ENCODE data around the gene SPTLC2. TPM values are rescaled to one million over a fixed set of nuclear protein-coding genes. Genes with fewer than 3 reads are reported as not detected.
"Not testable (repeated sequence)": the region's sequence is repeated elsewhere in the genome, so short reads cannot be mapped to it uniquely, and the experiment has no call there.

SPTLC2 gene
- total RNA-seq, 1 donor from 2014 or later = 27.3 TPM

DNA sequence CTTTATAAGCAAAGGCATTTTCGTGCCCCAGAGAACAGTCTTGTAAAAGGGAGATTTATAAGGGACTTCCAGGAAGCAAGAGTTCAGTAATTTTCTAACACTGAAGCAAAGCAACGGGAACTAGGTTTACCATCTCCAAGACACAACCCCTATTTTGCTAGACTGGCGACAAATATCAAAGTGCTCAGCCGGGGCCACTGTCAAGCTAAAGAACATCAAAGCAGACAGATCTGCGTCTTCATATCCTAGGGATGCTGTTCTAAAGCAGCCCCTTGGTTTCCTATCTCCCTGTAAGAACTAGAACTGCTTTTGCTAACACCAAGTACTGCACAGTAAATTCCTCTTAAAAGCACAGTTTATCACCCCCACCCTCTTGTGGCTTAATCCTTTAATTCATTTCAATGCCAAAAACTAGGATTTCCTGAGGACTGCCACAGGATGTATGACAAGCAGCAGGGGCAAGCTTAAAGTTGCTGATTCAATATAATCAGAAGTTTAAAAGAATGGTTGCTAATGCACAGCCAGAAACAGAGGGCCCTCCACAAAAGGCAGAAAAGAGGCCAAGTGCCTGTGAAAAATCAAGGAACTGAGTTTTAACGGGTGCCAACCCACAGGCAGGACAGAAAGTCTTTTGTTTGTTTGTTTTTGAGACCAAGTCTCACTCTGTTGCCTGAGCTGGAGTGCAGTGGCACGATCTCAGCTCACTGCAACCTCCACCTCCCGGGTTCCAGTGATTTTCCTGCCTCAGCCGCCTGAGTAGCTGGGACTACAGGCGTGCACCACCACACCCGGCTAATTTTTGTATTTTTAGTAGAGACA is 73.8 kb downstream of the SPTLC2 start:
- TF ChIP-seq CTCF (conservative IDR thresholded peaks at IDR 0.05) = no peak
- H3K27ac Mint-ChIP-seq (ENCODE audit: unreplicated experiment) = peak overlapping the region; percentile 1
- no peaks in the 10 kb centered on the region for H3K9me3 Mint-ChIP-seq
- H3K4me1 Mint-ChIP-seq = peaks cover 25% of the 10 kb centered on the region
- DNase-seq (ENCODE audit: low read depth, low spot score) = no peak
- H3K27me3 Mint-ChIP-seq (ENCODE audit: low read depth) = no peaks in the 10 kb centered on the region
- H3K36me3 Mint-ChIP-seq (ENCODE audit: low read depth) = peaks cover 4% of the 10 kb centered on the region
- no peak overlapping the region for H3K4me3 Mint-ChIP-seq

- peaks cover 4% of the 10 kb centered on the region for H3K36me3 Mint-ChIP-seq (ENCODE audit: low read depth)
Measured at GRCh38 chr14:77541905-77542304, 74.5 kb downstream of the SPTLC2 start.

DNA sequence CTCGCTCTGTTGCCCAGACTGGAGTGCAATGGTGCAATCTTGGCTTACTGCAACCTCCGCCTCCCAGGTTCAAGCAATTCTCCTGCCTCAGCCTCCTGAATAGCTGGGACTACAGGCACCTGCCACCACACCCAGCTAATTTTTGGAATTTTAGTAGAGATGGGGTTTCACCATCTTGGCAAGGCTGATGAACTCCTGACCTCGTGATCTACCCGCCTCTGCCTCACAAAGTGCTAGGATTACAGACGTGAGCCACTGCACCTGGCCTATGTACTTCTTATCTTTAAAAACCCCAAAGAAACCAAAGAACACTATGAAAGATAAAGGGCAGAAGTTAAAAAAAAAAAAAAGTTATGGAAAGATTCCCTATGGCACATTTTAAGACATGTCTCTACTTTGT is 79.5 kb downstream of the SPTLC2 start:
- DNase-seq (ENCODE audit: low read depth, low spot score); H3K27me3 Mint-ChIP-seq (ENCODE audit: low read depth); H3K9me3 Mint-ChIP-seq; H3K27ac Mint-ChIP-seq (ENCODE audit: unreplicated experiment); H3K4me3 Mint-ChIP-seq; H3K4me1 Mint-ChIP-seq; H3K36me3 Mint-ChIP-seq (ENCODE audit: low read depth): not testable (repeated sequence)

More at GRCh38 chr14:77541905-77542304, 74.5 kb downstream of the SPTLC2 start:
- Mint-ChIP-seq H3K4me1 (peaks cover 25% of the 10 kb centered on the region), H3K9me3 (no peaks in the 10 kb centered on the region), H3K27me3 (ENCODE audit: low read depth) (no peaks in the 10 kb centered on the region), H3K27ac (ENCODE audit: unreplicated experiment) (peak overlapping the region; percentile 85), H3K4me3 (no peak overlapping the region)
- no peak for TF ChIP-seq CTCF (conservative IDR thresholded peaks at IDR 0.05)
- no peak for DNase-seq (ENCODE audit: low read depth, low spot score)

GRCh38 chr14:77531071-77531470 is 85.4 kb downstream of the SPTLC2 start:
- no peak for TF ChIP-seq CTCF (conservative IDR thresholded peaks at IDR 0.05)
- Mint-ChIP-seq H3K4me3 (no peak overlapping the region), H3K36me3 (ENCODE audit: low read depth) (peaks cover 6% of the 10 kb centered on the region), H3K4me1 (no peaks in the 10 kb centered on the region), H3K27me3 (ENCODE audit: low read depth) (no peaks in the 10 kb centered on the region), H3K27ac (ENCODE audit: unreplicated experiment) (no peak overlapping the region), H3K9me3 (peaks cover 2% of the 10 kb centered on the region)
- no peak for DNase-seq (ENCODE audit: low read depth, low spot score)

DNA sequence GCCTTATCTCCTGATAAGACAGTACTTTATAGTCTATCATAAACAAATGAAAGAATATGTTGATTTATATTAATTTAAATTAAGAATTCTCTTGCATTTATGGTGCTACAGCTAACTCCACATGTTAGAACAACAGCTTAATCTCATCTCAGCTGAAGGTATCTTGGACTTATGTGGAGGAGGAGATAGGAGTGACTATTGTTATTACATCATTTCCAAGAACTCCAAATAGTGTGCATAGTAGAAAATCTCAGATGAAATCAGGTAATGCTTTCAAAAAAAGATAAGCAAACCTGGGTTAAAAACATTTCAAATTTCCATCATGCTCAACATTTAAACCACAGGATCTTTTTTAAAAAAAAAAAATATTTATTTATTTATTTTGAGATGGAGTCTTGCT is 86.5 kb downstream of the SPTLC2 start:
- H3K27me3 Mint-ChIP-seq (ENCODE audit: low read depth) = no peaks in the 10 kb centered on the region
- no peak overlapping the region for H3K27ac Mint-ChIP-seq (ENCODE audit: unreplicated experiment)
- no peak overlapping the region for H3K4me3 Mint-ChIP-seq
- TF ChIP-seq CTCF (conservative IDR thresholded peaks at IDR 0.05) = no peak
- no peaks in the 10 kb centered on the region for H3K4me1 Mint-ChIP-seq
- H3K9me3 Mint-ChIP-seq = peaks cover 2% of the 10 kb centered on the region
- H3K36me3 Mint-ChIP-seq (ENCODE audit: low read depth) = peaks cover 6% of the 10 kb centered on the region
- no peak for DNase-seq (ENCODE audit: low read depth, low spot score)

DNA sequence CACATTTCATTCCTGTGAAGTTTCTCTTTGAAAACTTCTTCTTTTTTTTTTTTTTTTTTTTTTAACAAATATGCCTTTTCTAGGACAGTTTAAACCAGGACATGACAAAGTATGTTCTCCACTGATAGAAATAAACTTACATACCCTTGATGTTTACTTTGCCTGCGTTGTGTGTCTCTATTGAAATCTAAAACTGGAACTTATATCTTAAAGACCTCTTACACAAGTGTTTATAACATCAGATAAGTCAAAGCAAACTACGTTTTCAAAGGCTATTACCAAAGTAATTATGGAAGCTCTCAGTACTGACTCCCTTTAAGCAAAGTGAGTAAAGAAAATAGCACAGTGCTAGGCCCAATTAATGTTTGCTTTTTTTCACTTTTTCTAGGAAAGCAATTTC is 87.2 kb downstream of the SPTLC2 start:
- no peak for DNase-seq (ENCODE audit: low read depth, low spot score)

GRCh38 chr14:77528701-77529100 is 87.7 kb downstream of the SPTLC2 start:
- not testable (repeated sequence) for H3K36me3 Mint-ChIP-seq (ENCODE audit: low read depth); H3K4me3 Mint-ChIP-seq; DNase-seq (ENCODE audit: low read depth, low spot score); H3K27me3 Mint-ChIP-seq (ENCODE audit: low read depth); H3K4me1 Mint-ChIP-seq; H3K27ac Mint-ChIP-seq (ENCODE audit: unreplicated experiment); H3K9me3 Mint-ChIP-seq

More for the DNA sequence above, 87.2 kb downstream of the SPTLC2 start:
- H3K4me3 Mint-ChIP-seq = no peak overlapping the region
- H3K27ac Mint-ChIP-seq (ENCODE audit: unreplicated experiment) = no peak overlapping the region
- peaks cover 6% of the 10 kb centered on the region for H3K36me3 Mint-ChIP-seq (ENCODE audit: low read depth)
- no peaks in the 10 kb centered on the region for H3K4me1 Mint-ChIP-seq
- peaks cover 2% of the 10 kb centered on the region for H3K9me3 Mint-ChIP-seq
- TF ChIP-seq CTCF (conservative IDR thresholded peaks at IDR 0.05) = no peak
- H3K27me3 Mint-ChIP-seq (ENCODE audit: low read depth) = no peaks in the 10 kb centered on the region

All from neural crest cell (in vitro differentiated cells).